Hematopoietic multipotent progenitor cell (in vitro differentiated cells): Measurements from ENCODE around the gene AMDHD2. TPM values are rescaled to one million over a fixed set of nuclear protein-coding genes. Genes with fewer than 3 reads are reported as not detected.

Source experiments
- DNase-seq, 3 donors: peaks; one replicate each; pipeline ENCODE4 v3.0.0-alpha.2; 2011 to 2015; ENCODE audit warnings: low read depth in 2 of 3, low spot score in 2 of 3
- total RNA-seq: library from RNA; depleted of rRNA; stranded (reverse); fragments of >200 nt; gene quantifications from one replicate; pipeline ENCODE4 v1.2.3, GENCODE V29; 2012

Gene AMDHD2
- total RNA-seq, 1 donor: 41.5 TPM

DNA sequence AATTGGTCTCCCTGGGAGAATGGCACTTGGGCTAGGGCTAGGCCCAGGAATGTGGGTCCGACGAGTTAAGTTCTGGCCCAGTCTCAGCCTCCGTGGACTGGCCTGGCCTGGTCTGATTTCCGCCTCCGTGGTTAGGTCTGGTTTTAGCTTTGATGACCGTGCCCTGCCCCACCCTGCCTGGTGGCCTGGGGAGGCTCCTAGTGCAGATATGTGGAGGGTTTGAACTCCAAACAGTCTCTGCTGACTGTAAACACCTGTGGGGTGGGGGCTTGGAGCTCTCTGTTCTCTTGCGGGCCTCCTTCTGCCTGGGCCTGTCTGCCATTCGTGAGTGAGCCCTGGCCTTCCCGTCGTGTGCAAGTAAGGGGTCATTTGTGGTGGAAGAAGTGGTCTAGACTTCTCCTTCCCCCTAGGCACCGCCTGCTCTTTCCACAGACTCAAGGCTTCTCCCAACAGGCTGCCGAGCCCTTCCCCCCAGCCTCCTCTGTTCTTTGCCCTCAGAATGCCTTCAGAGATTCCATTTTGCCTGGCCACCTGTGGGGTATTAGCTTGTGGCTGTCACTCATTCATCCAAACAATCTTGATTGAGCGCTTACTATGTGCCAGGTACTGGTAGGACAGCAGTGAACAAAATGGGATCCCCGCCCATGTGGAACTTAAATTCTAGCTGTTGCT, 4.9 kb upstream of the AMDHD2 start:
- no peak for DNase-seq

DNA sequence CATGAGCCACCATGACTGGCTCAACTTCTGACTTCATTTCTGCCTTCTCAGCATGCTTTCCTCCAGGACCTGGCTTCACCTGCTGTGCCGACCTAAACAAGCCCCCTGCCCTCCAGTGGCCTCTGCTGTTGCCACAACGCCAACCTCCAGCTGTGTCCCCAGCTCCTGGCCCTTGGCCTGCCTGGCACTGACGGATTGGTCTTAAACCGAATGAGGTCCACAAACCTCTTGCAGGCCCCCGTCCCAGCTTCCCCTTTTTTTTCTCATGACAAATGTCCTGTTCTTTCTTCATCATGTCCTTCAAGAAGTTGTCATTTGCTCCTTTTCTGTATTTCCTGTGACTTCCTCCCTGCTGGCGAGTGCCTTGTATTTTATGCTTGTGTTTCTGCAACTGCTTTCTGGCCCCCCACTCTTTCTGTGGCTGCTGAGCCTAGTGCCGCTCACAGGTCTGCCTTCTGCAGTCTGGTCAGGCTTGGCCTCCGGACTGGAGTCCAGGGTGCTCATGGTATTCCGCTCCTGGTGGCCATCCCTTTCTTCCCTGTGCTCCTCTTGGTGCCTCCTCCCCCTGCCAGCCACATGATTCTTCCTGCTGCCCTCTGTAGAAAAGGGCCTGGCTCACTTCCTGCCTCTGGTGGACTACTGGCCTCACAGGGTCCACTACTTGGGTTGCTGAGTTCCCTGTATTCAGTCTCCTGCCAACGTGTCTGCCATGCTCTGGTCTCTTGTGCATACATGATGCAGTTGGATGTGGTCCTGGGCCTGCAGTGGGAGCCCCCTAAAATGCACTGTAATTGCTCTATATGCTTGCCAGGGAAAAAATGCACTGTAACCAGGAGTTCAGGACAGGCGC, 3.6 kb upstream of the AMDHD2 start:
- peak in 2 of 3 donors; percentile 67 to 83 for DNase-seq

DNA sequence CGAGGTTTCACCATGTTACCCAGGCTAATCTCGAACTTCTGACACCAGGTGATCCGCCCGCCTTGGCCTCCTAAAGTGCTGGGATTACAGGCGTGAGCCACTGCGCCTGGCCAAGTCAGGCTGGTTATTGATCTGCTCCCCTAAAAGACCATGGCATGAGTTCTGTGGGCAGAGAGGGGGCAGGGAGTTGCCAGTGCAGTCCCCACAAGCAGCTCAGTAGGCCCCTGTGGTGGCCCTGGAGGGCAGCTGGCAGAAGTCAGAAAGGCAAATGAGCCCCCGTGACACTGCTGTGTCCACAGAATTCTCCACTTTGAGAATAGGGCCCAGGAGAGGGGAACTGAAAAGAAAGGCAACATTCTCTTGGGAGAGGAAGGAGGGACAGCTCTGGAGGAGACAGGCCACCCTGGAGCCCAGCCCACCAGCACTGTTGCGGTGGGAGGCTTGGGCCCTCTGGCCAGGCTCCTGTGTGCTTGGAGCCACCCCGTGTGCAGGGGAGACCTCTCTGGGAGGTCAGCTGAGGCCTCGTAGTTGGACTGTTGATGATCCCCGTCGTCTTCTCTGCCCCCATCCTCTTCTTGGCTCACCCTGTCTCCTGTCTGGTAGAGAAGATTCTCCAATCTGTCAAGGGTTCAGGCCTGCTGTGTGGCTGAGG, 2.1 kb upstream of the AMDHD2 start:
- DNase-seq: no peak

DNA sequence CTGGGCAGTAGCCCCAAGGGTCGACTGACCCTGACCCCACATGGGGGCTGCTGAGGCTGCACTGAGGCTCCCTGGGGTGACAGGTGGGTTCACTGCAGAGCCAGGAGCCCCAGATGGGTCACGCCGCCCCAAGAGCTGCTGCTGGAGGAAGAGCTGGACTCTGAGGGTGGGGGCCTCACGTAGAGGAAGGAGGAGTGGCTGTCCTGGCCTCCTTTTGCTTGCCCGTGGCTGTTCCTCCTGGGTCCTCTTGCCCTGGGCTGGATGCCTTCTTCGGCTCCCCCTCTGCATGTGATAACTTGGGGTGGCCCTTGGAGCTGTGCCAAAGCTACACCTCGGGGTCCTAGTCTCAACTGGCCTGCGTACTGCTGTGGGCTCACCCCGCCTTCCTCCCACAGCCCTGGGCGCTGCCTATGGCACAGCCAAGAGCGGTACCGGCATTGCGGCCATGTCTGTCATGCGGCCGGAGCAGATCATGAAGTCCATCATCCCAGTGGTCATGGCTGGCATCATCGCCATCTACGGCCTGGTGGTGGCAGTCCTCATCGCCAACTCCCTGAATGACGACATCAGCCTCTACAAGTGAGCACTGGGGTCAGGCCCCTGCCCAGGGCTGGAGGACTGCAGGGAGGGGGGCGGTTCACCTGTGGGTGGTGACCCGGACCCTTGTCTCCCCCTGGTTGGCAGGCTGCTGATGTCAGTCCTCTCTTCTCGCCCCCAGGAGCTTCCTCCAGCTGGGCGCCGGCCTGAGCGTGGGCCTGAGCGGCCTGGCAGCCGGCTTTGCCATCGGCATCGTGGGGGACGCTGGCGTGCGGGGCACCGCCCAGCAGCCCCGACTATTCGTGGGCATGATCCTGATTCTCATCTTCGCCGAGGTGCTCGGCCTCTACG, 1.1 kb upstream of the AMDHD2 start:
- DNase-seq: no peak

DNA sequence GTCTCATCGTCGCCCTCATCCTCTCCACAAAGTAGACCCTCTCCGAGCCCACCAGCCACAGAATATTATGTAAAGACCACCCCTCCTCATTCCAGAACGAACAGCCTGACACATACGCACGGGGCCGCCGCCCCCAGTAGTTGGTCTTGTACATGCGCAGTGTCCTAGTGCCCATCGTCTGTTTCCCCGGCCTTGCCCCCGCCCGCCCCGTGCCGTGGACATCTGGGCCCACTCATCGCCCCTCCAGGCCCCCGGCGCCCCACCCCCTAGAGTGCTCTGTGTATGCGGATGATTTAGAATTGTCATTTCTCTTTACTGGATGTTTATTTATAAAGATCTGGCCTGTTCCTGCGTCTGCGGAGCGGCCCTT, 475 bp upstream of the AMDHD2 start:
- DNase-seq: no peak

DNA sequence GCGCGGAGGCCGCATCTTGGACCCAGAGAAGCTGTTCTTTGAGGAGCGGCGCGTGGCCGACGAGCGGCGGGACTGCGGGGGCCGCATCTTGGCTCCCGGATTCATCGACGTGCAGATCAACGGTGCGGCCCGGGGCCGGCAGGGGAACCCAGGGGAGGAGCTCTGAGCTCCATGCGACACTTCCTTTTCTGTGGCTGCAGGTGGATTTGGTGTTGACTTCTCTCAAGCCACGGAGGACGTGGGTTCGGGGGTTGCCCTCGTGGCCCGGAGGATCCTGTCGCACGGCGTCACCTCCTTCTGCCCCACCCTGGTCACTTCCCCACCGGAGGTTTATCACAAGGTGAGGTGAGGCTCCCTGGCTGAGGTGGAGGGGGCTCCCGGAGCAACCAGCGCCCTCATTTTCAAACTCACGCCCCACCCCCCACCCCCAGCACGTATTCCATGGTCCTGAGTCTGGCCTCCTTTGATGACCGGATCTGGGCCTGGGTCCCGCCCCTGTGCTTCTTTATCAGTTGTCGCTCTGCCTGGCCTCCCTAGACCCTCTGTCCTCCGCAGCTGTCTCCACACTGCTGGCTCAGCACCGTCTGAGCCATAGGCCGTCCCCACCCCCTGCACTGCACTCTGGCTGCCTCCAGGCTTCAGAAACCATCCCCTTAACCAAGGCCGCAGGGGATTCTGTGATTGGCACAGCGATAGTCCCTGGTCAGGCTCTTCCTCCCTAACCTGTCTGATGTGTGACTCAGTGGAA, 787 bp downstream of the AMDHD2 start:
- DNase-seq: peak in 2 of 3 donors; percentile 63 to 74

DNA sequence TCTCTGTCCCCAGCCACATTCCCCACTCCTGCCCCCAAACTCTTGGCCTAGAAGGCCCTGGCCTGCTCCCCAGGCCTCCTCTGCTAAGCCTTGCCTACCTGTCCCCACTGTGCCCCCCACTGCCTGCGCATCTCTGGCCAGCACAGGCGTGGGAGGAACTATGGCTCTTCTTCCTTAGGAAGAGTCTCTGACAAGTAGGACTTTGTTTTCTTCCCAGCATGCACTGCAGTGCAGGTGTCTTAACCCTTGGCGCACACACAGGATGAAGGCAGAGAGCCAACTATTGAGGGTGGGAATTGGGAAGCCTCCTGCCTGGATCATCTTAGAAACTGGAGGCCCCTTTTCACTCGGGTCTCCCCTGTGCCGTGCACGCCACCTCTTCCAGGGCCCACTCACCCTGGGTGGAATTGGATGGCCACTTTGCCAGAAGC, 3.6 kb downstream of the AMDHD2 start:
- DNase-seq: no peak

DNA sequence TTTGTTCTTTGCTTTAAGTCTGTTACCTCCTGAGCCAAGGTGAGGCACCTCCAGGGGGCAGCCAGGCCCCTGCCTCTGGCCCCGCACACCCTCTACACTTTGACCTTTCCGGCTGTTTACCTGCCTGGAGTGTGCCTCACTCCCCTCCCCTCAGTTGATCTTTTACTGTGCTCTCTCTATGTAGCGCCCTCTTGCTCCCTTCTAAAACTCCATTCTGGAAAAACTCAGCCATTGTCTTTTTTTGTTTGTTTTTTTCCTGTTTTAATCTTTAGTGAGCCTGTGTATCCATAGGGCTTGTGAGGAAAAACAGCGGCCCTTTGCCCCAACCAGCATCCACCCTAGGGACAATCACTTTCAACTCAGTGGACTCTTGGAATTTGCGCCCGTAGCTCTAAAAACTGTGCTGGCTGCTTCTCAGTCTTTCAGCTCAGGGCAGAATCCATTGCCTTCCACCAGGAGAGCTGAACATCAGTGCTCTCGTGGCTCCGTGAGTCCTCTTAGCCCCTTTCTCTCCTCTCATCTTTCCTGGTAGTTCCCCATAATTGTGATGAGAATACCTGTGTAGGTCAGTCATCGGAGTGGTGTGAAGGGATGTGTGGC, 4.3 kb downstream of the AMDHD2 start:
- no peak for DNase-seq

DNA sequence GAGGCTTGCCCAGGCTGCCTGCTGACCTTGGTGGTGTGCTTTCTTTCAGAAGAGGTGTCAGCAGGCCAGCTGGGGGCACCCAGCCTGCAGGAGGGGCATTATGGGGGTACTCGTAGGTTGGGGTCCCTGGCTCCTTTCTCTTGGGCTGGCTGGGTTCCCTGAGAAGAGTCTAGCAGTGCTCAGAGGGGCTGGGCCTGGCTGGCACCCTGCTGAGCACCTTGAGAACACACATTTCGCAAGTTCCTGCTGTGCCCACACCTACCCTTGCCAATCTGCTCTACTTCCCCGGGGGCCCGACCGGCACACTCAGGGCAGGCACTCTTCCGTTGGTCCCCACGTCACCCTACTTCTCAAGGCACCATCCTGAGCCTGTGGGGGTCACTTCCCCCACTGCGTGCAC, 6.0 kb downstream of the AMDHD2 start:
- DNase-seq: no peak

DNA sequence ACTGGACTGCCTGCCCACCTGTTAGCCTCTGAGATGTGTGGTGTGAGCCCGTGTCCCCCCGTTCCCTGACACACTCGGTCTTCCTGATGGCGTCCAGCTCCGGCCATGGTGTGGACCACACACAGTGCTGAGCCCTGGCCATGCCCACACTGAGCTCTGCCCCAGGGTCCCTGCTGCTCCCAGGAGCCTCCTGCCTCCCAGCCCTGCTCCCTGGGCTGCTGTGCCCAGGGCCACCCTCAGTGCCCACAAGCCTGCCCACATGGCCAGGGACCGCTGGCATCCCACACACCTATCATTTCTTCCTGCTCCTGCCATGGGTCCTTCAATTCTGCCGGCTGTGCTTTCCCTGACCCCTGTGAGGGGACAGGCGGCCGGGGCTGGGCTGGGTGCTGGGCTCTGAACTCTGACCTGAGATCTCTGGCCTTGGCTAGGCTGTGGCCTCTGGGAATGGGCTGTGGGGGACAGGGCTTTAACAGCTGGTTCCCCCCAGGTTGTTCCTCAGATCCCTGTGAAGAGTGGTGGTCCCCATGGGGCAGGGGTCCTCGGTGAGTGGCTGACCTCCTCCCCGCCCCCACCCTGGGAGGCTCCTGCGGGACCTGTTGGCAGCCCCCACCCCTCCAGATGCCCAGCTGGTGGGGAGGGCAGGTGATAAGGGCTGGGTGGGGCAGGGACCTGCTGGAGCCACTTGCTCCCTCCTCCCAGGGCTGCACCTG, 7.1 kb downstream of the AMDHD2 start:
- no peak for DNase-seq

DNA sequence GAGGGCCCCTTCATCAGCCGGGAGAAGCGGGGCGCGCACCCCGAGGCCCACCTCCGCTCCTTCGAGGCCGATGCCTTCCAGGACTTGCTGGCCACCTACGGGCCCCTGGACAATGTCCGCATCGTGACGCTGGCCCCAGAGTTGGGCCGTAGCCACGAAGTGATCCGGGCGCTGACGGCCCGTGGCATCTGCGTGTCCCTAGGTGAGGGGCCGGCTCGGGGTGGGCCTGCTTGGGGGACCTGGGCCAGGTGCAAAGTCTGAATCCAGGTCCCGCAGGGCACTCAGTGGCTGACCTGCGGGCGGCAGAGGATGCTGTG, 7.6 kb downstream of the AMDHD2 start:
- DNase-seq: no peak

DNA sequence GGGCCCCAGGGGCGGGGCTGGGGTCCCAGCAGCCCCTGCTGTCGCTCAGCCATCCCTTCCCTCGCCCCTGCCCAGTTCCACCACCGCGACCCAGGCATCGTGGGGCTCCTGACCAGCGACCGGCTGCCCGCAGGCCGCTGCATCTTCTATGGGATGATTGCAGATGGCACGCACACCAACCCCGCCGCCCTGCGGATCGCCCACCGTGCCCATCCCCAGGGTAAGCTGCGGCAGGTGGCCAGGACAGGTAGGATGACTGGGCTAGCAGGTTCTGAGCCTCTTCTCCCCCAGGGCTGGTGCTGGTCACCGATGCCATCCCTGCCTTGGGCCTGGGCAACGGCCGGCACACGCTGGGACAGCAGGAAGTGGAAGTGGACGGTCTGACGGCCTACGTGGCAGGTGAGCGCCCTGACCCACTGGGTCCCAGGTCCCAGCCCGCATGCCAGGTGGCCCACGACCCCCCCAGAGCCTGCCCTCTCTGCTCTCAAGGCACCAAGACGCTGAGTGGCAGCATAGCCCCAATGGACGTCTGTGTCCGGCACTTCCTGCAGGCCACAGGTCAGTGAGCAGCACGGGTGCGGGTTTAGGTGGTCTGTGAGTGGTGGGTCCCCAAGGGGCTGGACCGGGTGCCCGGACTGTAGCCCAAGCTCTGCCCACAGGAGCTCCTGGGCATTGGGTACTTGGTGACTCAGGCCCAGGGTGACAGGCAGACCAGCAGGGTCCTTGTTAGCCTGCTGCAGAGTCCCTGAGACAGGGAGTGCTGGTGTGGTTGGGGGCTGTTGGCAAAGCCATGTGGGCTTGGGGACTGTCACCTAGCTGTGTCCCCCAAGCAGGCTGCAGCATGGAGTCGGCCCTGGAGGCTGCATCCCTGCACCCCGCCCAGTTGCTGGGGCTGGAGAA, 8.2 kb downstream of the AMDHD2 start:
- DNase-seq: no peak

DNA sequence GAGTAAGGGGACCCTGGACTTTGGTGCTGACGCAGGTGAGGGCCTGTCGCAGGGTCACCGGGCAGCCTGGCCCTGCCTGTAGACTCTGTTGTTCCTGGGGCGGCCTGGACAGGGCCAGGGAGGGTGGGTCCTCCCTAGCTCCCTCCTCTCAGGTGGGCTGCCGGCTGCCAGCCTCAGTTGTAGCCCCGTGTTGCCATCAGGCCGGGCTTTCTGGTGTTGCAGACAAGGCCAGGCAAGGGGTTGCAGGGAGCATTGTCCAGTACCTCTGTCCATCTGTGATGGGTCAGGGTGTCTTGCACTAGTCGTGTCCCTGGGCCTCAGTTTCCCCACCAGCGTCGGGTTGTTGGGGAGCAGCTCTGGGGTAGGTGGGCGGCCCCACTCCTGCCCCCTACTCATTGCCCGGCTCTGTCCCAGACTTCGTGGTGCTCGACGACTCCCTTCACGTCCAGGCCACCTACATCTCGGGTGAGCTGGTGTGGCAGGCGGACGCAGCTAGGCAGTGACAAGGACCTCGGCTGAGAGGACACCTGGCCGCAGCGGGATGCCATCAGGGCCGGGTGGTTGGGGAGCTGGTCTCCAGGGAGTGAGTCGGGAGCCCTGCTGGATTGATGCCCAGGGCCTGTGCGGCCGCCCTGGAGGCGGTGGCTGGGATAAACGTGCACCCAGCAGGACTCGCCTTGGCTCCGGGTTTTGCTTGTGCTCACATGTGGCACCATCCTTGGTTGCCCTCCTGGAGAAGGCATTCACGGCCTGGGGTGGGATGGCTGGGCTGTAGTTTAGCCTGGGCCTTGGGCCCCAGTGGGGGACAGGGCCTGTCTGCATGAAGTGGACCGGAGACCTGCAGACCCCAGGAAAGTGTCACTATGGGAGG, 9.1 kb downstream of the AMDHD2 start:
- no peak for DNase-seq

DNA sequence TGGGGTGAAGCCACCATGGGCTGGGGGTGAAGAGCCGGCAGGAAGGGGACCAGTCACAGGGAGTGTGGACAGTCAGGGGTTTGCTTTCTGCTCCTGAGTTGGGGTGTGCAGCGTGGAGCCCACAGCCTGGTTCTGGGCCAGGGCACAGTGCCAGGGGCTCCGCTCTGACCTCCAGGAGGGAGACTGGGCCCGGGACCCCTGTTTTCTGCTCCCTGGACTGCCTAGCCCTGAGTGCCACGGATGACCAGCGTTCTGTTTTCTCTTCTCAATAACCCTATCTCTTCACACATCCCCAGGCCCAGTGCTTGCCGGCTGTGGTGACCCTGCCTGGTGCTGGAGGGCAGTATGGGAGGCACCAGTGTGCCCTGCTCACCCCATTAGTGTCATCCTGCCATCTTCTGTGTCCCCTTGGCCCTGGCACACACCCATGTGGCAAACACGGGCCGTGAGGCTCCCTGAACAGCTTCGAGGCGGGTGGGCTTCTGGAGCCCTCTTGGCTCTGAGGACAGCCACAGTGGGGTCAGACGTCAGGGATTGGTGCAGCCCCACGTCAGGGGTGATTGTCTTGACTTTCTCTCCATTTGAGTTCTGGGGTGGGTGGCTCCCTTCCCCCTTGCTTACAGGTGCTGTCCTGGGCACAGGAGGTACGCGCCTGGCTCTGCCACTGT, 9.9 kb downstream of the AMDHD2 start:
- DNase-seq: no peak

DNA sequence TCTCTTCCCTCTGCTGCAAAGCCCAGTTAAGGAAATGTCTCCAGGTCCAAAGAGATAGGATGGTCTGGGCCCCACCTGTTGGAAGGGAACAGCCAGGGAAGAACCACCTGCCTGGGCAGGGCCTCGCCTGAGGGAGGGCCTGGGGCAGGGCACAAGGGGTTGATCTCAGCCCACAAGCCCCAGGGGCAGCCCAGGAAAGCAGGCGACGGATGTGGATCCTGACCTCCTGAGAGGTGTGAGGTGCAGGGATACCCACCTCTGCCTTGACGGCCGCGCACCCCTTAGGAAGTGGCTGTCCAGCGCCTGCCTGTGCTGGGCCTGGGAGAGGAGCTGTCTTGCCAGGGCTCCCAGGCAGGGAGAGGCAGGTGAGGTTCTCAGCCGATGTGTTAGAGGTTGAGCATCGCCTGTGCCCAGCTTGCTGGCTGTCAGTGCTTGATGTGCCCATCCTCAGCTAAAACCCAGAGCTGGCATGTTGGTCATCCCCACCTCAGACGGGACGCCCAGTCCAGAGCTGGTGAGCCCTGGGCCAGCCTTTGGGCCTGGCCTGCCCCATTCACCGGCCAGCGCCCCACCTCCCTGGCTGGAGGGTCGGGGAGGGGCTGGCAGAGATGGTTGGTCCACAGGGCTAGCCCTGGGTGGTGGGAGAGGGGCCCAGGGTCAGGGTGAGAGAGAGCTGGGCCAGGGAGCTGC, 10.6 kb downstream of the AMDHD2 start:
- no peak for DNase-seq

DNA sequence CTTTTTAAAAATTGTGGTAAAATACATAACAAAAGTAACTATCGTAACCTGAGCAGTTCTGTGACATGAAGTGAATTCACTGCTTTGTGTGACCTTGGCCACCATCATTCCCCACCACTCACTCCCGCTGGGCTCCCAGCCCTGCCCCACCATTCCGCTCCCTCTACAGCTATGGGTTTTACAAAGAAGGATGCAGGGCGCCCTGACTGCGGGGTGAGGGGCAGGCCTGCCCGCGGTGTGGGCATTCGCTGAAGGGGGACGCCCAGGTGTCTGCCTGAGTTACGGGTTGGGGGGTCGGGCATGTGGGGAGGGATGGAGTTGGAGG, 11.2 kb downstream of the AMDHD2 start, which contains the start of gene CEMP1:
CEMP1 (minus strand) TSS at position 38 of the 325 bp plus-strand sequence. CDS start 335 bp downstream, outside the sequence.
- DNase-seq: no peak
